ENCODE data around the gene RTTN.

RTTN gene

GRCh38 chr18:70142001-70142400, 63.5 kb downstream of the RTTN start (continued):
- TF ChIP-seq TSHZ2 (CRISPR knock-in tag; IDR thresholded peaks at IDR 0.05), result no peak

- no peak for TF ChIP-seq ARNTL (CRISPR knock-in tag; IDR thresholded peaks at IDR 0.05; ENCODE audit: borderline replicate concordance, low read depth)
- TF ChIP-seq TOX (CRISPR knock-in tag; IDR thresholded peaks at IDR 0.05; ENCODE audit: borderline replicate concordance), result no peak
- TF ChIP-seq ZNF70 (CRISPR knock-in tag; IDR thresholded peaks at IDR 0.05), result no peak
- TF ChIP-seq RARB (CRISPR knock-in tag; IDR thresholded peaks at IDR 0.05), result no peak
- no peak for ATAC-seq
Measured at GRCh38 chr18:70139138-70139537, 66.3 kb downstream of the RTTN start.

- TF ChIP-seq CREB5 (CRISPR knock-in tag; IDR thresholded peaks at IDR 0.05; ENCODE audit: low read depth), result no peak
- no peak for TF ChIP-seq ZNF70 (CRISPR knock-in tag; IDR thresholded peaks at IDR 0.05)
- no peak for TF ChIP-seq TOX (CRISPR knock-in tag; IDR thresholded peaks at IDR 0.05; ENCODE audit: borderline replicate concordance)
- no peak for TF ChIP-seq PPARA (CRISPR knock-in tag; IDR thresholded peaks at IDR 0.05; ENCODE audit: borderline replicate concordance)
- TF ChIP-seq PATZ1 (CRISPR knock-in tag; IDR thresholded peaks at IDR 0.05; ENCODE audit: borderline replicate concordance), result no peak
- no peak for TF ChIP-seq CSRNP3 (CRISPR knock-in tag; IDR thresholded peaks at IDR 0.05)
- TF ChIP-seq ZFP30 (CRISPR knock-in tag; IDR thresholded peaks at IDR 0.05), result no peak
- no peak for TF ChIP-seq CSDC2 (CRISPR knock-in tag; IDR thresholded peaks at IDR 0.05)
- no peak for TF ChIP-seq POU6F1 (CRISPR knock-in tag; IDR thresholded peaks at IDR 0.05; ENCODE audit: borderline replicate concordance, low read depth)
- no peak for TF ChIP-seq OSR1 (CRISPR knock-in tag; IDR thresholded peaks at IDR 0.05)
- no peak for TF ChIP-seq TCF4 (CRISPR knock-in tag; IDR thresholded peaks at IDR 0.05; ENCODE audit: borderline replicate concordance)
- TF ChIP-seq TSHZ2 (CRISPR knock-in tag; IDR thresholded peaks at IDR 0.05), result no peak
- no peak for TF ChIP-seq SNAI2 (CRISPR knock-in tag; IDR thresholded peaks at IDR 0.05)
- TF ChIP-seq ARNTL (CRISPR knock-in tag; IDR thresholded peaks at IDR 0.05; ENCODE audit: borderline replicate concordance, low read depth), result no peak
- no peak for TF ChIP-seq BACH2 (CRISPR knock-in tag; IDR thresholded peaks at IDR 0.05; ENCODE audit: borderline replicate concordance)
- no peak for TF ChIP-seq ISL1 (CRISPR knock-in tag; IDR thresholded peaks at IDR 0.05)
- no peak for TF ChIP-seq ZNF8 (CRISPR knock-in tag; IDR thresholded peaks at IDR 0.05)
- TF ChIP-seq ESRRG (CRISPR knock-in tag; IDR thresholded peaks at IDR 0.05), result no peak
- no peak for ATAC-seq
Measured at GRCh38 chr18:70135604-70136003, 69.9 kb downstream of the RTTN start.
